ENCODE data around the gene IFT43. TPM values are rescaled to one million over a fixed set of nuclear protein-coding genes. Genes with fewer than 3 reads are reported as not detected.

The IFT43 gene
- total and polyA plus RNA-seq, 2 donors (not counting 1 experiment from before 2014, with no cell fraction given) = 35.2 to 54.9 TPM

GRCh38 chr14:76063327-76063726 lies 77.8 kb downstream of the IFT43 start:
- no peaks in the 10 kb centered on the region for H3K4me1 ChIP-seq (ENCODE audit: control insufficient read depth, extremely low read depth, insufficient read depth, low read length)
- no peaks in the 10 kb centered on the region for H3K79me2 ChIP-seq (ENCODE audit: control insufficient read depth, insufficient read depth, low read length)
- no peak overlapping the region for H3K9ac ChIP-seq (ENCODE audit: insufficient read depth, low read length)
- no peak overlapping the region for H3K4me2 ChIP-seq (ENCODE audit: extremely low read depth, insufficient read depth, low read length)
- no peaks in the 10 kb centered on the region for H3K9me3 ChIP-seq (ENCODE audit: control insufficient read depth, insufficient read depth, low read depth, low read length)
- H3K36me3 ChIP-seq (ENCODE audit: control insufficient read depth, insufficient read depth, low read length) = peaks cover 1% of the 10 kb centered on the region
- H3K4me3 ChIP-seq (replicated peaks in 1 of 4; ENCODE audit: control extremely low read depth in 1 of 4, insufficient read depth in 1 of 4, low read depth in 3 of 4, low read length in 4 of 4) = no peak overlapping the region
- H4K20me1 ChIP-seq (ENCODE audit: control insufficient read depth, extremely low read depth, insufficient read depth, low read length) = no peaks in the 10 kb centered on the region
- H3K27ac ChIP-seq (ENCODE audit: insufficient read depth, low read length) = no peak overlapping the region
- no peak for DNase-seq (ENCODE audit: low read depth in 2 of 2)
- TF ChIP-seq EZH2 (IDR thresholded peaks at IDR 0.05; ENCODE audit: low read length, missing control alignments) (no peak), CTCF (conservative IDR thresholded peaks at IDR 0.05 in 1 of 2, IDR thresholded peaks at IDR 0.05 in 1 of 2; ENCODE audit: low read depth in 1 of 2, low read length in 2 of 2) (no peak)
- no peaks in the 10 kb centered on the region for H3K27me3 ChIP-seq (ENCODE audit: control insufficient read depth, insufficient read depth, low read length)
- H2AFZ ChIP-seq (ENCODE audit: low read length) = no peak overlapping the region

- peaks cover 1% of the 10 kb centered on the region for H3K36me3 ChIP-seq (ENCODE audit: control insufficient read depth, insufficient read depth, low read length)
- H4K20me1 ChIP-seq (ENCODE audit: control insufficient read depth, extremely low read depth, insufficient read depth, low read length) = no peaks in the 10 kb centered on the region
- H3K9me3 ChIP-seq (ENCODE audit: control insufficient read depth, insufficient read depth, low read depth, low read length) = no peaks in the 10 kb centered on the region
- H3K9ac ChIP-seq (ENCODE audit: insufficient read depth, low read length) = no peak overlapping the region
- no peaks in the 10 kb centered on the region for H3K27me3 ChIP-seq (ENCODE audit: control insufficient read depth, insufficient read depth, low read length)
- no peak for DNase-seq (ENCODE audit: low read depth in 2 of 2)
- no peaks in the 10 kb centered on the region for H3K4me1 ChIP-seq (ENCODE audit: control insufficient read depth, extremely low read depth, insufficient read depth, low read length)
- no peak overlapping the region for H3K4me3 ChIP-seq (replicated peaks in 1 of 4; ENCODE audit: control extremely low read depth in 1 of 4, insufficient read depth in 1 of 4, low read depth in 3 of 4, low read length in 4 of 4)
- no peak overlapping the region for H3K4me2 ChIP-seq (ENCODE audit: extremely low read depth, insufficient read depth, low read length)
- TF ChIP-seq CTCF (conservative IDR thresholded peaks at IDR 0.05 in 1 of 2, IDR thresholded peaks at IDR 0.05 in 1 of 2; ENCODE audit: low read depth in 1 of 2, low read length in 2 of 2) (no peak), EZH2 (IDR thresholded peaks at IDR 0.05; ENCODE audit: low read length, missing control alignments) (no peak)
- H3K27ac ChIP-seq (ENCODE audit: insufficient read depth, low read length) = no peak overlapping the region
- no peak overlapping the region for H2AFZ ChIP-seq (ENCODE audit: low read length)
- no peaks in the 10 kb centered on the region for H3K79me2 ChIP-seq (ENCODE audit: control insufficient read depth, insufficient read depth, low read length)
Measured at GRCh38 chr14:76065519-76065918, 80.0 kb downstream of the IFT43 start.

GRCh38 chr14:76067536-76067935 lies 82.0 kb downstream of the IFT43 start:
- Histone ChIP-seq H3K79me2 (ENCODE audit: control insufficient read depth, insufficient read depth, low read length) (no peaks in the 10 kb centered on the region), H3K9me3 (ENCODE audit: control insufficient read depth, insufficient read depth, low read depth, low read length) (no peaks in the 10 kb centered on the region), H4K20me1 (ENCODE audit: control insufficient read depth, extremely low read depth, insufficient read depth, low read length) (no peaks in the 10 kb centered on the region), H3K27ac (ENCODE audit: insufficient read depth, low read length) (no peak overlapping the region), H3K9ac (ENCODE audit: insufficient read depth, low read length) (no peak overlapping the region), H3K27me3 (ENCODE audit: control insufficient read depth, insufficient read depth, low read length) (no peaks in the 10 kb centered on the region), H2AFZ (ENCODE audit: low read length) (no peak overlapping the region), H3K4me2 (ENCODE audit: extremely low read depth, insufficient read depth, low read length) (no peak overlapping the region), H3K36me3 (ENCODE audit: control insufficient read depth, insufficient read depth, low read length) (peaks cover 1% of the 10 kb centered on the region), H3K4me1 (ENCODE audit: control insufficient read depth, extremely low read depth, insufficient read depth, low read length) (no peaks in the 10 kb centered on the region), H3K4me3 (replicated peaks in 1 of 4; ENCODE audit: control extremely low read depth in 1 of 4, insufficient read depth in 1 of 4, low read depth in 3 of 4, low read length in 4 of 4) (no peak overlapping the region)
- no peak for DNase-seq (ENCODE audit: low read depth in 2 of 2)
- TF ChIP-seq EZH2 (IDR thresholded peaks at IDR 0.05; ENCODE audit: low read length, missing control alignments) (no peak), CTCF (conservative IDR thresholded peaks at IDR 0.05 in 1 of 2, IDR thresholded peaks at IDR 0.05 in 1 of 2; ENCODE audit: low read depth in 1 of 2, low read length in 2 of 2) (no peak)

Data from fibroblast of lung (primary cell).